Uterus (tissue), 2 donors: Measurements from ENCODE around the gene BAHCC1.

ENCODE experiments used
- CTCF ChIP-seq, 4 experiments: fragments of 200-600 bp in 2 of 4; fragments of 450-650 bp in 2 of 4; sonication (generic) in 2 of 4; IDR thresholded peaks; one replicate each; pipeline ENCODE4 v1.5.1; 2016 to 2019; ENCODE audit warnings: antibody characterized with exemption in 4 of 4, mild to moderate bottlenecking in 2 of 4, moderate library complexity in 1 of 4
- POLR2A ChIP-seq, 2 donors: fragments of 450-650 bp; IDR thresholded peaks; one replicate each; pipeline ENCODE4 v1.6.1; 2016; ENCODE audit warnings: antibody characterized with exemption in 2 of 2, mild to moderate bottlenecking in 1 of 2, moderate library complexity in 1 of 2

GRCh38 chr17:81368161-81369022 is 26.9 kb upstream of the BAHCC1 start:
- no peak for TF ChIP-seq CTCF (IDR thresholded peaks at IDR 0.05)
- TF ChIP-seq POLR2A (IDR thresholded peaks at IDR 0.05), result no peak
